ENCODE measurements around the gene RIC8B. TPM values are rescaled to one million over a fixed set of nuclear protein-coding genes. Genes with fewer than 3 reads are reported as not detected.

The RIC8B gene
- total and polyA plus RNA-seq, 2 of the 8 experiments (the other 6 are each of a cell fraction or from before 2014, with no cell fraction given), result 8.2 to 25.3 TPM

- Histone ChIP-seq H2BK5ac (ENCODE audit: low read depth, low read length) (no peak overlapping the region), H4K8ac (ENCODE audit: extremely low read depth, insufficient read depth, low read length) (no peak overlapping the region), H2AK5ac (ENCODE audit: low read depth, low read length) (no peak overlapping the region), H2BK20ac (ENCODE audit: low read length) (no peak overlapping the region), H3K79me2 (ENCODE audit: control insufficient read depth in 1 of 2, insufficient read depth in 2 of 2, low read length in 2 of 2) (no peaks in the 10 kb centered on the region), H3K9ac (replicated peaks in 1 of 4; ENCODE audit: extremely low read depth in 1 of 4, low read depth in 3 of 4, low read length in 3 of 4) (no peak overlapping the region), H3K23me2 (ENCODE audit: low read depth, low read length) (no peaks in the 10 kb centered on the region), H3K23ac (ENCODE audit: insufficient read length) (no peak overlapping the region), H3K27me3 (replicated peaks in 1 of 4; ENCODE audit: control insufficient read depth in 3 of 4, extremely low read depth in 1 of 4, insufficient read depth in 3 of 4, low read length in 3 of 4) (no peaks in the 10 kb centered on the region), H2BK12ac (ENCODE audit: low read depth, low read length) (no peak overlapping the region), H3K14ac (ENCODE audit: insufficient read length) (no peak overlapping the region), H3K4ac (replicated peaks; ENCODE audit: insufficient read length, low read depth, low read length) (no peak overlapping the region), H3K18ac (ENCODE audit: extremely low read depth, low read length) (no peak overlapping the region), H2BK120ac (replicated peaks; ENCODE audit: low read depth, low read length) (no peak overlapping the region), H3K56ac (replicated peaks; ENCODE audit: insufficient read length, low read depth, low read length) (no peak overlapping the region), H2AFZ (ENCODE audit: low read length) (no peak overlapping the region), H3K36me3 (ENCODE audit: control insufficient read depth in 2 of 4, insufficient read depth in 4 of 4, low read length in 3 of 4) (no peaks in the 10 kb centered on the region), H3K79me1 (ENCODE audit: low read depth, low read length) (no peaks in the 10 kb centered on the region), H3K4me1 (replicated peaks in 1 of 4; ENCODE audit: control insufficient read depth in 3 of 4, insufficient read depth in 4 of 4, low read length in 3 of 4) (no peaks in the 10 kb centered on the region), H3K9me3 (ENCODE audit: insufficient read depth in 2 of 2, low read depth in 1 of 2, low read length in 1 of 2) (no peaks in the 10 kb centered on the region), H4K20me1 (replicated peaks in 1 of 2; ENCODE audit: control insufficient read depth in 1 of 2, insufficient read depth in 2 of 2, low read length in 2 of 2) (no peaks in the 10 kb centered on the region), H3K4me3 (ENCODE audit: extremely low read depth in 1 of 4, insufficient read depth in 2 of 4, low read depth in 3 of 4, low read length in 4 of 4) (no peak overlapping the region), H3K27ac (ENCODE audit: low read depth, low read length) (no peak overlapping the region), H2BK15ac (ENCODE audit: low read length) (no peak overlapping the region), H4K91ac (replicated peaks; ENCODE audit: insufficient read length, low read length) (no peak overlapping the region), H4K5ac (ENCODE audit: insufficient read length, low read depth, low read length) (no peak overlapping the region), H3K4me2 (ENCODE audit: insufficient read depth in 1 of 2, low read depth in 2 of 2, low read length in 2 of 2) (no peak overlapping the region)
- POLR2A ChIA-PET (ENCODE audit: partially characterized antibody), result interaction anchor here (1.3 kb wide), 1 partner anchor 10 kb away, joined by 3 read pairs; no protein-coding TSS in a partner anchor
- 94% methylated on average over 3 of the region's 3 CpGs; no CpG with 5 or more reads in 1 of the 2 experiments for WGBS, 2 experiments (ENCODE audit: extremely low coverage in 1 of 2, insufficient coverage in 1 of 2, insufficient read length in 1 of 2, insufficient replicate concordance in 2 of 2, low coverage in 1 of 2, low lambda C conversion rate in 2 of 2, missing lambda C conversion rate in 1 of 2)
- FAIRE-seq (no peak), DNase-seq (ENCODE audit: low read depth in 1 of 2, low spot score in 2 of 2) (no peak)
- CTCF ChIA-PET (ENCODE audit: partially characterized antibody), result interaction anchor here (0.6 kb wide), 1 partner anchor 17 kb away, joined by 3 read pairs; no protein-coding TSS in a partner anchor
- no peak for TF ChIP-seq HDAC6 (IDR thresholded peaks at IDR 0.05; ENCODE audit: low read depth, low read length)
- no peak for TF ChIP-seq TBP (IDR thresholded peaks at IDR 0.05; ENCODE audit: low read depth, low read length)
- TF ChIP-seq CBX5 (IDR thresholded peaks at IDR 0.05; ENCODE audit: low read depth, low read length), result no peak
- no peak for TF ChIP-seq POLR2A (IDR thresholded peaks at IDR 0.05; ENCODE audit: control extremely low read depth in 1 of 2, low read depth in 2 of 2, low read length in 2 of 2)
Observed at GRCh38 chr12:106750524-106750923, 24.0 kb upstream of the RIC8B start.
